ENCODE results near the gene KNSTRN. TPM values are rescaled to one million over a fixed set of nuclear protein-coding genes. Genes with fewer than 3 reads are reported as not detected.

KNSTRN gene
- total and polyA plus RNA-seq, 2 of the 13 experiments (the other 11 are each of a cell fraction or from before 2014, with no cell fraction given), result 20.3 to 62.3 TPM

- no peak for TF ChIP-seq NFKBIZ (CRISPR knock-in tag; IDR thresholded peaks at IDR 0.05)
- no peak for TF ChIP-seq ZNF24 (IDR thresholded peaks at IDR 0.05)
- TF ChIP-seq YEATS2 (CRISPR knock-in tag; IDR thresholded peaks at IDR 0.05; ENCODE audit: borderline replicate concordance), result no peak
- TF ChIP-seq KDM4B (CRISPR knock-in tag; IDR thresholded peaks at IDR 0.05), result no peak
- no peak for TF ChIP-seq SOX6 (IDR thresholded peaks at IDR 0.05)
- TF ChIP-seq SOX6 (CRISPR knock-in tag; IDR thresholded peaks at IDR 0.05), result peak; percentile 47; the same call in 1 of the 2 replicates
- TF ChIP-seq RBM22 (optimal IDR thresholded peaks at IDR 0.05; ENCODE audit: low read length), result no peak
- TF ChIP-seq THYN1 (CRISPR knock-in tag; IDR thresholded peaks at IDR 0.05; ENCODE audit: borderline replicate concordance, low read depth), result no peak
- TF ChIP-seq HCFC1 (IDR thresholded peaks at IDR 0.05; ENCODE audit: low read depth, low read length), result no peak
- TF ChIP-seq IKZF4 (CRISPR knock-in tag; IDR thresholded peaks at IDR 0.05; ENCODE audit: borderline replicate concordance, low read depth, not compliant biosample characterization), result no peak
- no peak for TF ChIP-seq ZNF772 (CRISPR knock-in tag; IDR thresholded peaks at IDR 0.05)
- no peak for TF ChIP-seq ZNF275 (CRISPR knock-in tag; IDR thresholded peaks at IDR 0.05; ENCODE audit: borderline replicate concordance)
- TF ChIP-seq NFKB2 (CRISPR knock-in tag; IDR thresholded peaks at IDR 0.05; ENCODE audit: borderline replicate concordance), result no peak
- TF ChIP-seq MTERF4 (CRISPR knock-in tag; IDR thresholded peaks at IDR 0.05), result no peak
- no peak for TF ChIP-seq HNF1A (IDR thresholded peaks at IDR 0.05; ENCODE audit: low read depth)
- no peak for TF ChIP-seq HNF1A (CRISPR knock-in tag; IDR thresholded peaks at IDR 0.05; ENCODE audit: borderline replicate concordance)
- TF ChIP-seq ZNF136 (CRISPR knock-in tag; IDR thresholded peaks at IDR 0.05; ENCODE audit: low read depth), result no peak
- TF ChIP-seq TAF15 (IDR thresholded peaks at IDR 0.05; ENCODE audit: low read depth, low read length, poor library complexity, severe bottlenecking), result no peak
- TF ChIP-seq SRSF4 (IDR thresholded peaks at IDR 0.05; ENCODE audit: low read depth, low read length, poor library complexity, severe bottlenecking), result no peak
- no peak for TF ChIP-seq RFX3 (CRISPR knock-in tag; IDR thresholded peaks at IDR 0.05)
- TF ChIP-seq E2F1 (CRISPR knock-in tag; IDR thresholded peaks at IDR 0.05), result no peak
- TF ChIP-seq HDAC2 (CRISPR knock-in tag; IDR thresholded peaks at IDR 0.05), result peak; percentile 37; the same call in 1 of the 2 replicates
- TF ChIP-seq MED8 (CRISPR knock-in tag; IDR thresholded peaks at IDR 0.05; ENCODE audit: insufficient replicate concordance), result no peak
- TF ChIP-seq AGO2 (optimal IDR thresholded peaks at IDR 0.05; ENCODE audit: low read depth, low read length), result no peak
Observed at GRCh38 chr15:40340740-40341400, 41.7 kb upstream of the KNSTRN start, which contains the start of gene CCDC9B (continued).
